IMR-90 (cell line): ENCODE measurements around the gene SEMA3C.

Source experiments
- BHLHE40 ChIP-seq: fragments of 150-350 bp; IDR thresholded peaks from 2 replicates; pipeline ENCODE4 v1.6.1; 2016; ENCODE audit warnings: mild to moderate bottlenecking, low read depth, low read length
- CEBPB ChIP-seq: IDR thresholded peaks from 2 replicates; pipeline ENCODE4 v1.6.1; 2012; ENCODE audit warnings: low read depth, low read length, improper control_type of control experiment
- CHD1 ChIP-seq: IDR thresholded peaks from 2 replicates; pipeline ENCODE4 v1.6.1; 2012; ENCODE audit warnings: low read depth, low read length, improper control_type of control experiment
- MAFK ChIP-seq: IDR thresholded peaks from 2 replicates; pipeline ENCODE4 v1.6.1; 2012; ENCODE audit warnings: low read depth, low read length, improper control_type of control experiment
- MXI1 ChIP-seq: IDR thresholded peaks from 2 replicates; pipeline ENCODE4 v1.6.1; 2012; ENCODE audit warnings: low read depth, mild to moderate bottlenecking, low read length, moderate library complexity, borderline replicate concordance
- POLR2A ChIP-seq: IDR thresholded peaks from 2 replicates; pipeline ENCODE4 v1.6.1; 2012; ENCODE audit warnings: mild to moderate bottlenecking, low read depth, low read length
- RAD21 ChIP-seq: IDR thresholded peaks from 2 replicates; pipeline ENCODE4 v1.6.1; 2012; ENCODE audit warnings: low read length, improper control_type of control experiment
- RCOR1 ChIP-seq: IDR thresholded peaks from 2 replicates; pipeline ENCODE4 v1.6.1; 2012; ENCODE audit warnings: mild to moderate bottlenecking, low read length, improper control_type of control experiment; ENCODE audit not compliant: insufficient replicate concordance
- RFX5 ChIP-seq: IDR thresholded peaks from 2 replicates; pipeline ENCODE4 v1.8.0; 2012; ENCODE audit warnings: low read depth, mild to moderate bottlenecking, low read length, moderate library complexity
- SMC3 ChIP-seq: fragments of 150-350 bp; IDR thresholded peaks from 2 replicates; pipeline ENCODE4 v1.6.1; 2016; ENCODE audit warnings: low read depth, mild to moderate bottlenecking, antibody characterized with exemption, low read length, moderate library complexity
- TF ChIP-seq, protein P1 (sequence below): conservative IDR thresholded peaks from 2 replicates; pipeline ENCODE4 v1.5.1; 2012; ENCODE audit warnings: mild to moderate bottlenecking, low read depth, low read length, improper control_type of control experiment

- TF ChIP-seq, protein P1, sequence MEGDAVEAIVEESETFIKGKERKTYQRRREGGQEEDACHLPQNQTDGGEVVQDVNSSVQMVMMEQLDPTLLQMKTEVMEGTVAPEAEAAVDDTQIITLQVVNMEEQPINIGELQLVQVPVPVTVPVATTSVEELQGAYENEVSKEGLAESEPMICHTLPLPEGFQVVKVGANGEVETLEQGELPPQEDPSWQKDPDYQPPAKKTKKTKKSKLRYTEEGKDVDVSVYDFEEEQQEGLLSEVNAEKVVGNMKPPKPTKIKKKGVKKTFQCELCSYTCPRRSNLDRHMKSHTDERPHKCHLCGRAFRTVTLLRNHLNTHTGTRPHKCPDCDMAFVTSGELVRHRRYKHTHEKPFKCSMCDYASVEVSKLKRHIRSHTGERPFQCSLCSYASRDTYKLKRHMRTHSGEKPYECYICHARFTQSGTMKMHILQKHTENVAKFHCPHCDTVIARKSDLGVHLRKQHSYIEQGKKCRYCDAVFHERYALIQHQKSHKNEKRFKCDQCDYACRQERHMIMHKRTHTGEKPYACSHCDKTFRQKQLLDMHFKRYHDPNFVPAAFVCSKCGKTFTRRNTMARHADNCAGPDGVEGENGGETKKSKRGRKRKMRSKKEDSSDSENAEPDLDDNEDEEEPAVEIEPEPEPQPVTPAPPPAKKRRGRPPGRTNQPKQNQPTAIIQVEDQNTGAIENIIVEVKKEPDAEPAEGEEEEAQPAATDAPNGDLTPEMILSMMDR: no peak
- peak; percentile 84 for TF ChIP-seq MAFK
- TF ChIP-seq RCOR1: no peak
- TF ChIP-seq RFX5: no peak
- TF ChIP-seq POLR2A: no peak
- peak; percentile 58 for TF ChIP-seq BHLHE40
- no peak for TF ChIP-seq SMC3
- TF ChIP-seq CEBPB: peak; percentile 90
- no peak for TF ChIP-seq RAD21
- TF ChIP-seq CHD1: no peak
- TF ChIP-seq MXI1: no peak
These were observed 35.5 kb downstream of the SEMA3C start for GRCh38 chr7:80883154-80884025.
